Measurements from ENCODE around the gene PCK1.
A peak's percentile ranks its signal among the peaks of the same experiment; 100 is the strongest.

The PCK1 gene

GRCh38 chr20:57608516-57608915, 47.6 kb downstream of the PCK1 start:
- H3K4me3 ChIP-seq (ENCODE audit: low read length), result no peak overlapping the region
- H3K9ac ChIP-seq (ENCODE audit: low read length), result no peak overlapping the region

GRCh38 chr20:57609086-57609841, 48.4 kb downstream of the PCK1 start:
- H3K4me1 ChIP-seq (ENCODE audit: low read length), result peaks cover 10% of the 10 kb centered on the region
- H3K9ac ChIP-seq (ENCODE audit: low read length), result no peak overlapping the region
- no peak overlapping the region for H3K27ac ChIP-seq (ENCODE audit: low read length)
- H3K4me2 ChIP-seq (ENCODE audit: low read length), result no peak overlapping the region
- no peak overlapping the region for H3K4me3 ChIP-seq (ENCODE audit: low read length)
- H4K20me1 ChIP-seq (ENCODE audit: insufficient read depth, low read length), result no peaks in the 10 kb centered on the region
- no peak overlapping the region for H2AFZ ChIP-seq (ENCODE audit: low read depth, low read length)
- H3K36me3 ChIP-seq (replicated peaks; ENCODE audit: low read depth, low read length), result no peaks in the 10 kb centered on the region
- H3K79me2 ChIP-seq (ENCODE audit: low read length), result no peaks in the 10 kb centered on the region
- no peaks in the 10 kb centered on the region for H3K9me3 ChIP-seq (ENCODE audit: insufficient read depth, low read length)
- TF ChIP-seq CTCF (IDR thresholded peaks at IDR 0.05; ENCODE audit: low read depth, low read length), result no peak
- no peak for TF ChIP-seq EZH2phosphoT487 (IDR thresholded peaks at IDR 0.05; ENCODE audit: low read depth)
- peaks cover 64% of the 10 kb centered on the region for H3K27me3 ChIP-seq (ENCODE audit: low read depth, low read length)

More at GRCh38 chr20:57608516-57608915, 47.6 kb downstream of the PCK1 start:
- no peak overlapping the region for H3K4me2 ChIP-seq (ENCODE audit: low read length)
- H2AFZ ChIP-seq (ENCODE audit: low read depth, low read length), result no peak overlapping the region
- no peaks in the 10 kb centered on the region for H4K20me1 ChIP-seq (ENCODE audit: insufficient read depth, low read length)
- H3K4me1 ChIP-seq (ENCODE audit: low read length), result peaks cover 10% of the 10 kb centered on the region
- peaks cover 59% of the 10 kb centered on the region for H3K27me3 ChIP-seq (ENCODE audit: low read depth, low read length)
- no peaks in the 10 kb centered on the region for H3K36me3 ChIP-seq (replicated peaks; ENCODE audit: low read depth, low read length)
- TF ChIP-seq CTCF (IDR thresholded peaks at IDR 0.05; ENCODE audit: low read depth, low read length), result no peak
- TF ChIP-seq EZH2phosphoT487 (IDR thresholded peaks at IDR 0.05; ENCODE audit: low read depth), result no peak
- no peaks in the 10 kb centered on the region for H3K9me3 ChIP-seq (ENCODE audit: insufficient read depth, low read length)
- no peaks in the 10 kb centered on the region for H3K79me2 ChIP-seq (ENCODE audit: low read length)
- no peak overlapping the region for H3K27ac ChIP-seq (ENCODE audit: low read length)

- TF ChIP-seq EZH2phosphoT487 (IDR thresholded peaks at IDR 0.05; ENCODE audit: low read depth), result no peak
- peak; percentile 18; the same call in 1 of the 2 replicates for TF ChIP-seq CTCF (IDR thresholded peaks at IDR 0.05; ENCODE audit: low read depth, low read length)
- Histone ChIP-seq H3K9me3 (ENCODE audit: insufficient read depth, low read length) (no peaks in the 10 kb centered on the region), H3K79me2 (ENCODE audit: low read length) (no peaks in the 10 kb centered on the region), H3K27ac (ENCODE audit: low read length) (no peak overlapping the region), H3K4me3 (ENCODE audit: low read length) (no peak overlapping the region), H2AFZ (ENCODE audit: low read depth, low read length) (no peak overlapping the region), H4K20me1 (ENCODE audit: insufficient read depth, low read length) (no peaks in the 10 kb centered on the region), H3K9ac (ENCODE audit: low read length) (no peak overlapping the region), H3K36me3 (replicated peaks; ENCODE audit: low read depth, low read length) (no peaks in the 10 kb centered on the region), H3K27me3 (ENCODE audit: low read depth, low read length) (peaks cover 69% of the 10 kb centered on the region), H3K4me2 (ENCODE audit: low read length) (no peak overlapping the region), H3K4me1 (ENCODE audit: low read length) (peaks cover 10% of the 10 kb centered on the region)
Observed at GRCh38 chr20:57609842-57610167, 48.9 kb downstream of the PCK1 start.

- Histone ChIP-seq H3K4me1 (ENCODE audit: low read length) (peaks cover 9% of the 10 kb centered on the region), H3K9me3 (ENCODE audit: insufficient read depth, low read length) (no peaks in the 10 kb centered on the region), H3K79me2 (ENCODE audit: low read length) (no peaks in the 10 kb centered on the region), H3K27ac (ENCODE audit: low read length) (no peak overlapping the region), H3K27me3 (ENCODE audit: low read depth, low read length) (peaks cover 75% of the 10 kb centered on the region), H2AFZ (ENCODE audit: low read depth, low read length) (no peak overlapping the region), H3K4me2 (ENCODE audit: low read length) (no peak overlapping the region), H3K36me3 (replicated peaks; ENCODE audit: low read depth, low read length) (no peaks in the 10 kb centered on the region), H3K9ac (ENCODE audit: low read length) (no peak overlapping the region), H4K20me1 (ENCODE audit: insufficient read depth, low read length) (no peaks in the 10 kb centered on the region), H3K4me3 (ENCODE audit: low read length) (no peak overlapping the region)
- TF ChIP-seq EZH2phosphoT487 (IDR thresholded peaks at IDR 0.05; ENCODE audit: low read depth) (no peak), CTCF (IDR thresholded peaks at IDR 0.05; ENCODE audit: low read depth, low read length) (no peak)
Observed at GRCh38 chr20:57610261-57610952, 49.5 kb downstream of the PCK1 start.

Measured in OCI-LY3 (cell line).